ENCODE data around the gene ALG10. TPM values are rescaled to one million over a fixed set of nuclear protein-coding genes. Genes with fewer than 3 reads are reported as not detected.
"Not testable (repeated sequence)": the region's sequence is repeated elsewhere in the genome, so short reads cannot be mapped to it uniquely, and the experiment has no call there.

Gene ALG10
- total and polyA plus RNA-seq, 2 donors (not counting 1 experiment from before 2014, with no cell fraction given): 4.3 to 5.8 TPM

DNA sequence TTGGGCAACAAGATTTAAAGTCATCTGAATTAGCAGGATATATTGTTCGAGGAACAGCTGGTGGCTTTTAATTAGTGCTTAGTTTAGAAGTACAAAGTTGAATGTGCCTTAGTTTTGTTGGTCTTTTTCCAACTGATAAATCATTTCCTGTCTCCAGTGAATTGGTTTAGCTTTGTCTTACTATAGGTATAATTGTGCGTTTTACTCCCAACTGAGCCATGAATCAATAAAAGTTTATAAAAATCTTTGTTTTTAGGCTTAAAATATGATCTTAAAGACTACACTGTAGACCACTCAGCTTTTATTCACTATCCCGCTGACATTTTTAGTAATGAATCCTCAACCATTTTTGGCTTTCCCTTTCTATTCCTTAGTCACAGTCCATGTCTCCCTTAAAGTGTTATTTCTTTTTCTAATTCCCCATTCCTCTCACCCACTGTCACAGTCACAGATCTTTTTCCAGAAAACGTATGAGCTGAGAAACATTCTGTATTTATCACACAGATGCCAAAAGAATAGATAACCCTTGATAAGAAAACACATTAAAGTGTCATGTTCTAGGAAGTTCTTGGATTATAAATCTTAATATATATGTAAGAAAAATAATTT is 34.0 kb upstream of the ALG10 start:
- H3K36me3 ChIP-seq (ENCODE audit: control insufficient read depth, insufficient read depth, low read length): no peaks in the 10 kb centered on the region
- no peaks in the 10 kb centered on the region for H3K9me3 ChIP-seq (ENCODE audit: control insufficient read depth, insufficient read depth, low read depth, low read length)
- H4K20me1 ChIP-seq (ENCODE audit: control insufficient read depth, extremely low read depth, insufficient read depth, low read length): no peaks in the 10 kb centered on the region
- DNase-seq (ENCODE audit: low read depth in 2 of 2): no peak
- no peak overlapping the region for H3K27ac ChIP-seq (ENCODE audit: insufficient read depth, low read length)
- no peak overlapping the region for H3K4me2 ChIP-seq (ENCODE audit: extremely low read depth, insufficient read depth, low read length)
- H3K27me3 ChIP-seq (ENCODE audit: control insufficient read depth, insufficient read depth, low read length): no peaks in the 10 kb centered on the region
- TF ChIP-seq, protein P1, sequence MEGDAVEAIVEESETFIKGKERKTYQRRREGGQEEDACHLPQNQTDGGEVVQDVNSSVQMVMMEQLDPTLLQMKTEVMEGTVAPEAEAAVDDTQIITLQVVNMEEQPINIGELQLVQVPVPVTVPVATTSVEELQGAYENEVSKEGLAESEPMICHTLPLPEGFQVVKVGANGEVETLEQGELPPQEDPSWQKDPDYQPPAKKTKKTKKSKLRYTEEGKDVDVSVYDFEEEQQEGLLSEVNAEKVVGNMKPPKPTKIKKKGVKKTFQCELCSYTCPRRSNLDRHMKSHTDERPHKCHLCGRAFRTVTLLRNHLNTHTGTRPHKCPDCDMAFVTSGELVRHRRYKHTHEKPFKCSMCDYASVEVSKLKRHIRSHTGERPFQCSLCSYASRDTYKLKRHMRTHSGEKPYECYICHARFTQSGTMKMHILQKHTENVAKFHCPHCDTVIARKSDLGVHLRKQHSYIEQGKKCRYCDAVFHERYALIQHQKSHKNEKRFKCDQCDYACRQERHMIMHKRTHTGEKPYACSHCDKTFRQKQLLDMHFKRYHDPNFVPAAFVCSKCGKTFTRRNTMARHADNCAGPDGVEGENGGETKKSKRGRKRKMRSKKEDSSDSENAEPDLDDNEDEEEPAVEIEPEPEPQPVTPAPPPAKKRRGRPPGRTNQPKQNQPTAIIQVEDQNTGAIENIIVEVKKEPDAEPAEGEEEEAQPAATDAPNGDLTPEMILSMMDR (conservative IDR thresholded peaks at IDR 0.05 in 1 of 2, IDR thresholded peaks at IDR 0.05 in 1 of 2; ENCODE audit: low read depth in 1 of 2, low read length in 2 of 2): no peak
- no peak for TF ChIP-seq EZH2 (IDR thresholded peaks at IDR 0.05; ENCODE audit: low read length, missing control alignments)
- no peak overlapping the region for H3K9ac ChIP-seq (ENCODE audit: insufficient read depth, low read length)
- H3K4me3 ChIP-seq (replicated peaks in 1 of 4; ENCODE audit: control extremely low read depth in 1 of 4, insufficient read depth in 1 of 4, low read depth in 3 of 4, low read length in 4 of 4): no peak overlapping the region
- H3K79me2 ChIP-seq (ENCODE audit: control insufficient read depth, insufficient read depth, low read length): no peaks in the 10 kb centered on the region
- H3K4me1 ChIP-seq (ENCODE audit: control insufficient read depth, extremely low read depth, insufficient read depth, low read length): no peaks in the 10 kb centered on the region
- no peak overlapping the region for H2AFZ ChIP-seq (ENCODE audit: low read length)

DNA sequence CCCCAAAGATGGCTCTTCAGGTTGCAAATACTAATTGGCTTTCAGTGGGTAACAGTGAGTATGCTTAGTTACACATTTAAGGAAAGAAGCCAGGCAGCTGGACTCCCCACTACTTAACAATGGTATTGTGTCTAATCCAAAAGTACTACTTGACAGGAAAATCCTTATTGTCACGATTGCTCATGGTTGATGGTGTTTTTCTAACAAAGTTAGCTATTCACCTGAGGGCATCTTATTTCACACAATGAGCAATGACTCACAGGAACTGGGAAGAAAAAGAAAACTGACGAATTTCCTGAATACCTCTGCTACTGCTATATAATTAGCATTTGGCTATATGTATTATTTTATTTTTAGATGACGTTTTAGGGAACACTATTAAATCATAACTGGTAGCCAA is 33.4 kb upstream of the ALG10 start:
- no peak overlapping the region for H3K27ac ChIP-seq (ENCODE audit: insufficient read depth, low read length)
- H3K4me3 ChIP-seq (replicated peaks in 1 of 4; ENCODE audit: control extremely low read depth in 1 of 4, insufficient read depth in 1 of 4, low read depth in 3 of 4, low read length in 4 of 4): no peak overlapping the region
- H3K79me2 ChIP-seq (ENCODE audit: control insufficient read depth, insufficient read depth, low read length): no peaks in the 10 kb centered on the region
- H3K4me1 ChIP-seq (ENCODE audit: control insufficient read depth, extremely low read depth, insufficient read depth, low read length): no peaks in the 10 kb centered on the region
- H3K36me3 ChIP-seq (ENCODE audit: control insufficient read depth, insufficient read depth, low read length): no peaks in the 10 kb centered on the region
- H3K4me2 ChIP-seq (ENCODE audit: extremely low read depth, insufficient read depth, low read length): no peak overlapping the region
- no peaks in the 10 kb centered on the region for H3K9me3 ChIP-seq (ENCODE audit: control insufficient read depth, insufficient read depth, low read depth, low read length)
- H4K20me1 ChIP-seq (ENCODE audit: control insufficient read depth, extremely low read depth, insufficient read depth, low read length): no peaks in the 10 kb centered on the region
- no peak overlapping the region for H3K9ac ChIP-seq (ENCODE audit: insufficient read depth, low read length)
- H3K27me3 ChIP-seq (ENCODE audit: control insufficient read depth, insufficient read depth, low read length): no peaks in the 10 kb centered on the region
- no peak for DNase-seq (ENCODE audit: low read depth in 2 of 2)
- H2AFZ ChIP-seq (ENCODE audit: low read length): no peak overlapping the region
- no peak for TF ChIP-seq EZH2 (IDR thresholded peaks at IDR 0.05; ENCODE audit: low read length, missing control alignments)
- TF ChIP-seq, protein P1 (conservative IDR thresholded peaks at IDR 0.05 in 1 of 2, IDR thresholded peaks at IDR 0.05 in 1 of 2; ENCODE audit: low read depth in 1 of 2, low read length in 2 of 2): no peak

DNA sequence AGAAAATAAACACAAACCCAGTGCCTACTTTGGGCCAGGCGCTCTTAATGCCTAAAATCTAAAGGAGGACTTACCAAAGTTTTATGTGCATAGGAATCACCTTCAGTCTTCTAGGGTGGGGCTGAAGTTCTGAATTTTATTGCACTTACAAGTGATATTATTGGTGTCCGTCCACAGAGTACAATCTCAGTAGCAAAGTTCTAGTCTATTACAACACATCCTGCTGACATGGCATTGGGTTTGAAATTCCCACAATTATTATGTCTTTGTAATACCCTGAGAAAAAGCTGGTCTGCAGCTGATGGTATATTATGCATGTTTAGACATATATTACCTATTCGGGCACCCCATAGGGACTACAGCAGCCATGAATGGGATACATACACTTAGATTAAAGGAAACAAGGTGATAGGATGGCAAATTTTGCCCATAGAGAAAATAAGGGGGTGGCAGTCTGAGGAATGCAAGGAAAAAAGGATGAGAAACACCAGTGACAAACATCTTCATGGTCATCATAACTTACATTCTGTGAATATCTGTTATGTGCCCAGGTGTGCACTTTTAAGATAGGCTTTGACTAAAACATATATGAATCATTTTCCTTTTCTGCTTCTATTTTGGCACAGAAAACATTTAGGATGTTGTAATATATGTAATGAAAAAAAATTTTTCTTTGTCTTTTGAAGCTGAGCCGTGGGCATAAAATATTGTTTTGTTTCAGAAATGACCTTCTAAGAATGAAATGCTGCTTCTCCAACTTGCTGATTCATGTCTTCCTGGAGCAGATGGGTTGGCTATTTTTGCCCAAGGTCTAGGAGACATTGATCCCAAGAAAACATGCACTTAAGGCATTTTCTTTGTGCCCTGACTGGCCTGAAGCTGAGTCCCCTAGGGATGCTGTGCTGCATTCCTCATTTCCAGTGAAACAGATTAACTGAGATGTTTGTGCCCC is 27.2 kb upstream of the ALG10 start:
- no peak overlapping the region for H3K4me3 ChIP-seq (replicated peaks in 1 of 4; ENCODE audit: control extremely low read depth in 1 of 4, insufficient read depth in 1 of 4, low read depth in 3 of 4, low read length in 4 of 4)
- no peak for DNase-seq (ENCODE audit: low read depth in 2 of 2)
- no peaks in the 10 kb centered on the region for H4K20me1 ChIP-seq (ENCODE audit: control insufficient read depth, extremely low read depth, insufficient read depth, low read length)
- no peaks in the 10 kb centered on the region for H3K4me1 ChIP-seq (ENCODE audit: control insufficient read depth, extremely low read depth, insufficient read depth, low read length)
- H3K36me3 ChIP-seq (ENCODE audit: control insufficient read depth, insufficient read depth, low read length): no peaks in the 10 kb centered on the region
- H3K27me3 ChIP-seq (ENCODE audit: control insufficient read depth, insufficient read depth, low read length): no peaks in the 10 kb centered on the region
- H3K27ac ChIP-seq (ENCODE audit: insufficient read depth, low read length): no peak overlapping the region
- H2AFZ ChIP-seq (ENCODE audit: low read length): no peak overlapping the region
- H3K9me3 ChIP-seq (ENCODE audit: control insufficient read depth, insufficient read depth, low read depth, low read length): no peaks in the 10 kb centered on the region
- H3K79me2 ChIP-seq (ENCODE audit: control insufficient read depth, insufficient read depth, low read length): no peaks in the 10 kb centered on the region
- H3K9ac ChIP-seq (ENCODE audit: insufficient read depth, low read length): no peak overlapping the region
- H3K4me2 ChIP-seq (ENCODE audit: extremely low read depth, insufficient read depth, low read length): no peak overlapping the region
- TF ChIP-seq, protein P1 (conservative IDR thresholded peaks at IDR 0.05 in 1 of 2, IDR thresholded peaks at IDR 0.05 in 1 of 2; ENCODE audit: low read depth in 1 of 2, low read length in 2 of 2): no peak
- no peak for TF ChIP-seq EZH2 (IDR thresholded peaks at IDR 0.05; ENCODE audit: low read length, missing control alignments)

DNA sequence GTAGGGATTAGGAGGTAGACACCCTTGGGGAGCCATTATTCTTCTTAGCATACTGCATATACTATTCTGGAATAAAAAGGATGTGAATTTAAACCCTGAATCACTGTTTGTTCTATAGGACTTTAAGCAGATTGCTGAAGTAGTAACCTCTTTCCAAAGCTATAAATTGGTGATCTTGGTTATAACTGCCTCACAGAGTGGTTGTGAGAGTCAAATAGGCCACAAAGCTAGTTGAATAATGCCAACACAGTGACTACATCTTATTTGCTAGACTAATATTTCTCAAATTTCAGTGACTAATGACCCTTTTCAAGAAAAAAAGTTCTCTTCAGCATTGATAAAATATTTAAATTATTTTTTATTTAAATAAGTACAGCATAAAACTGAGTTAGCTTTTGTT is 13.5 kb upstream of the ALG10 start:
- H4K20me1 ChIP-seq (ENCODE audit: control insufficient read depth, extremely low read depth, insufficient read depth, low read length); H3K36me3 ChIP-seq (ENCODE audit: control insufficient read depth, insufficient read depth, low read length); H2AFZ ChIP-seq (ENCODE audit: low read length); DNase-seq (ENCODE audit: low read depth in 2 of 2); H3K4me1 ChIP-seq (ENCODE audit: control insufficient read depth, extremely low read depth, insufficient read depth, low read length); H3K27ac ChIP-seq (ENCODE audit: insufficient read depth, low read length); H3K9ac ChIP-seq (ENCODE audit: insufficient read depth, low read length); H3K27me3 ChIP-seq (ENCODE audit: control insufficient read depth, insufficient read depth, low read length); H3K9me3 ChIP-seq (ENCODE audit: control insufficient read depth, insufficient read depth, low read depth, low read length); H3K4me2 ChIP-seq (ENCODE audit: extremely low read depth, insufficient read depth, low read length); H3K79me2 ChIP-seq (ENCODE audit: control insufficient read depth, insufficient read depth, low read length); H3K4me3 ChIP-seq (replicated peaks in 1 of 4; ENCODE audit: control extremely low read depth in 1 of 4, insufficient read depth in 1 of 4, low read depth in 3 of 4, low read length in 4 of 4): not testable (repeated sequence)

Measured in fibroblast of lung (primary cell).